Smooth muscle cell (in vitro differentiated cells): Measurements from ENCODE around the gene SPEN. TPM values are rescaled to one million over a fixed set of nuclear protein-coding genes. Genes with fewer than 3 reads are reported as not detected.

ENCODE experiments used
- DNase-seq: peaks from one replicate; lab custom pipeline; 2025; ENCODE audit not compliant: unreplicated experiment; lab: John Stamatoyannopoulos, UW
- H2AFZ ChIP-seq: fragments of 200-600 bp; sonication (generic); 2 replicates; pipeline ENCODE4 v1.6.0; 2016; ENCODE audit warnings: antibody characterized with exemption, low read depth, mild to moderate bottlenecking
- H3F3A ChIP-seq: fragments of 200-600 bp; sonication (generic); 2 replicates; pipeline ENCODE4 v1.6.0; 2017; ENCODE audit warnings: antibody characterized with exemption, low read depth
- H3K27ac ChIP-seq: fragments of 200-600 bp; sonication (generic); 2 replicates; pipeline ENCODE4 v1.5.1; 2016; ENCODE audit warnings: low read depth, mild to moderate bottlenecking
- H3K27me3 ChIP-seq: fragments of 200-600 bp; sonication (generic); 2 replicates; pipeline ENCODE4 v1.6.1; 2016; ENCODE audit warnings: low read depth, mild to moderate bottlenecking
- H3K36me3 ChIP-seq: fragments of 200-600 bp; sonication (generic); 2 replicates; pipeline ENCODE4 v1.5.1; 2016; ENCODE audit warnings: low read depth
- H3K4me1 ChIP-seq: fragments of 200-600 bp; sonication (generic); 2 replicates; pipeline ENCODE4 v1.5.1; 2016; ENCODE audit warnings: low read depth
- H3K4me2 ChIP-seq: fragments of 200-600 bp; sonication (generic); 2 replicates; pipeline ENCODE4 v1.6.0; 2016; ENCODE audit warnings: mild to moderate bottlenecking
- H3K4me3 ChIP-seq: fragments of 200-600 bp; sonication (generic); 2 replicates; pipeline ENCODE4 v1.5.1; 2016; ENCODE audit warnings: mild to moderate bottlenecking
- H3K79me2 ChIP-seq: fragments of 200-600 bp; sonication (generic); 2 replicates; pipeline ENCODE4 v1.6.0; 2016; ENCODE audit warnings: low read depth, mild to moderate bottlenecking
- H3K9ac ChIP-seq: fragments of 200-600 bp; sonication (generic); 2 replicates; pipeline ENCODE4 v1.6.0; 2016; ENCODE audit warnings: low read depth
- H3K9me3 ChIP-seq: fragments of 200-600 bp; sonication (generic); replicated peaks from 2 replicates; pipeline ENCODE4 v1.5.1; 2016; ENCODE audit warnings: low read depth
- H4K20me1 ChIP-seq: fragments of 200-600 bp; sonication (generic); 2 replicates; pipeline ENCODE4 v1.6.0; 2016; ENCODE audit warnings: low read depth
- WGBS: methylation state at CpG from one replicate; pipeline ENCODE4 v1.1.7; 2016; ENCODE audit warnings: low lambda C conversion rate; 5-methylcytosine and 5-hydroxymethylcytosine counted together
- polyA plus RNA-seq: library from polyadenylated mRNA; unstranded; fragments of >200 nt; fragmentation: Nextera tagmentation; extraction: Ambion mirVana; gene quantifications from 2 replicates; pipeline ENCODE4 v1.2.1, GENCODE V29; 2016
- total RNA-seq: library from RNA; depleted of rRNA; stranded (reverse); fragments of >200 nt; gene quantifications from 2 replicates; pipeline ENCODE4 v1.2.3, GENCODE V29; 2014
- TF ChIP-seq, protein P1 (sequence below): fragments of 200-600 bp; sonication (generic); IDR thresholded peaks from 2 replicates; pipeline ENCODE4 v1.5.1; 2017; ENCODE audit warnings: borderline replicate concordance, mild to moderate bottlenecking, antibody characterized with exemption; ENCODE audit not compliant: insufficient read depth, poor library complexity, severe bottlenecking

SPEN gene
- total and polyA plus RNA-seq, 2 experiments from 2014 or later: 10.6 to 28.7 TPM

DNA sequence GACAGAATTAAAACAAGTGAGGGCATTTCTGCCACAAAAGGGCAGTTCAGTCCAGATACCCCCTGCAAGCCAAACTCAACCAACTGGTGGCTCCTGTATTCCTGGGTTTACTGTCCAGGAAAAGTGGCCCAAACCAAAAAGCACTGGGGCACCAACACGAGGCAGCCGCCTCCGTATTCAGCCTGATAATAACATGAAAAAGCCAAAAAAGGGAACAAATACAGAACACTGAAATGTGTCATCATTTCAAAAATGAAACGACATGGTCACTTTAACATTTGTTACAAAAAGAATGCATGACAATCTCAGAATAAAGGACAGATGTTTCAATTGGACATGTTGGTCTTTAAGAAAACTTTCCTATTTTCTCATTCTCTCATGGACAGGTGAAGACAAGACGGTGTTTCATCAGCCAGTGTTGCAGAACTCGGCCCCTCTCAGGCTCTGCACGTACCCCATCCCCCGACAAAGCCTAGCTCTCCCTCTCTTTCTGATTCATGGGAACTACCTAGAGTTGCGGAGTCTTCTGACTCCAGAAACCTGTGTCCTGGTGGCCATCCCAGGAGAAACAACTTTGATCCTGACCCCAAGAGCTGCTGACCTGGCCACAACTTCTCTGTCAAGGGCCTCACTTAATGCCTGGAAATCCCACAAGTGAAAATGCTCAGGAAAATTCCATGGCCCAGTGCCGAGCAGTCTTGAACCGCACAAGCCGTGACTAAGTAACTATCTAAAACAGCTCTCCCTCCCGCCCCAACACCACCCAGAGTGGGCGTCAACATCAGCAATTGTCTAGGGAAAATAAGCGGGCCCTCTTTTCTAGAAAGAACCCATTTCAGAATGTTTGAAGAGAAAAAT, 101.3 kb downstream of the SPEN start:
- Histone ChIP-seq H4K20me1 (peaks cover 28% of the 10 kb centered on the region), H3K9ac (peak overlapping the region; percentile 99), H3K4me3 (peak overlapping the region; percentile 35), H3K79me2 (peaks cover 27% of the 10 kb centered on the region), H3K4me2 (peak overlapping the region; percentile 90), H3K36me3 (no peaks in the 10 kb centered on the region), H3F3A (peaks cover 36% of the 10 kb centered on the region), H3K4me1 (peaks cover 49% of the 10 kb centered on the region), H3K27ac (peak overlapping the region; percentile 100), H3K9me3 (no peaks in the 10 kb centered on the region), H3K27me3 (no peaks in the 10 kb centered on the region), H2AFZ (no peak overlapping the region)
- peak; percentile 70 for DNase-seq
- TF ChIP-seq, protein P1, sequence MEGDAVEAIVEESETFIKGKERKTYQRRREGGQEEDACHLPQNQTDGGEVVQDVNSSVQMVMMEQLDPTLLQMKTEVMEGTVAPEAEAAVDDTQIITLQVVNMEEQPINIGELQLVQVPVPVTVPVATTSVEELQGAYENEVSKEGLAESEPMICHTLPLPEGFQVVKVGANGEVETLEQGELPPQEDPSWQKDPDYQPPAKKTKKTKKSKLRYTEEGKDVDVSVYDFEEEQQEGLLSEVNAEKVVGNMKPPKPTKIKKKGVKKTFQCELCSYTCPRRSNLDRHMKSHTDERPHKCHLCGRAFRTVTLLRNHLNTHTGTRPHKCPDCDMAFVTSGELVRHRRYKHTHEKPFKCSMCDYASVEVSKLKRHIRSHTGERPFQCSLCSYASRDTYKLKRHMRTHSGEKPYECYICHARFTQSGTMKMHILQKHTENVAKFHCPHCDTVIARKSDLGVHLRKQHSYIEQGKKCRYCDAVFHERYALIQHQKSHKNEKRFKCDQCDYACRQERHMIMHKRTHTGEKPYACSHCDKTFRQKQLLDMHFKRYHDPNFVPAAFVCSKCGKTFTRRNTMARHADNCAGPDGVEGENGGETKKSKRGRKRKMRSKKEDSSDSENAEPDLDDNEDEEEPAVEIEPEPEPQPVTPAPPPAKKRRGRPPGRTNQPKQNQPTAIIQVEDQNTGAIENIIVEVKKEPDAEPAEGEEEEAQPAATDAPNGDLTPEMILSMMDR: no peak
- WGBS: 38% methylated on average over 15 of the region's 15 CpGs

DNA sequence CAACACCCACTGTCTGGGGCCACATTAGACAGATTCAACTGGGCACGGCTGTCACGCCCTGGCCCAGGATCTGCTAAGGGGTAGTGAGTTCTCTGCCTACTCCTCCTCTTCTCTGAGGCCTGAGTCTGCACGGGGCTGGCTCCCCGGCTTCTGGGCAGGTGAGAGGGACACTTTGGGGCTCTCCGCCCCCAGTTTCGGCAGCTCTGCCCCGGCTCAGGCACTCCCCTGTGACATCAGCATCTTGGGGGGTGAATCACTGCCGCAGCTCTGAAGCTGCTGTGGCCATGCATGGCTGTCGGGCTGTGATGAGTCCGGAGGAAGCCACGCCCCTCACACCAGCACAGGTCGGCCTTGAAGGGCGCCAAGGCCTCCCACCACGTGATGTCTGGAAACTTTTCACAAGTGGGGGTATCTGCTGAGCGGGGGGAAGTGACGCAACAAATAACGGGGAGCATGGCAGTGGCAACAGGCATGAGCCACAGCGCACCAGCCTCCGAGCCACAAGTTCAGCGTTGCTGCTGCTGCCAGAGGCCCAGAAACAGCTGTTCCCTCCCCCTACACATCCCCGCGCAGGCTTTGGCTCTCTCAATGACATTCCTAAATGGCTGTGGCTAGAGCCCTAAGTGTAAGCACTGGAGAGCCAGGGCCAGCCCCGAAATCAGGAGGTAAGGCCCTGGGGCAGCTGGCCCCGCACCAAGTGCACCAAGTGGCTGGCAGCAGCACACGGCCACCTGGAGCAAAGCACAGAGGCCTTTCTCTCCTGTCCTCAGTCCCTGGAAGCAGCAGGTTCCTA, 102.1 kb downstream of the SPEN start:
- Histone ChIP-seq H3F3A (peaks cover 43% of the 10 kb centered on the region), H2AFZ (no peak overlapping the region), H3K9me3 (no peaks in the 10 kb centered on the region), H3K36me3 (no peaks in the 10 kb centered on the region), H3K4me2 (peak overlapping the region; percentile 90), H4K20me1 (peaks cover 28% of the 10 kb centered on the region), H3K27ac (peak overlapping the region; percentile 100), H3K27me3 (no peaks in the 10 kb centered on the region), H3K4me1 (peaks cover 55% of the 10 kb centered on the region), H3K4me3 (peak overlapping the region; percentile 35), H3K9ac (peak overlapping the region; percentile 99), H3K79me2 (peaks cover 35% of the 10 kb centered on the region)
- peak; percentile 85 for DNase-seq
- 17% methylated on average over 25 of the region's 25 CpGs for WGBS
- TF ChIP-seq, protein P1: no peak

DNA sequence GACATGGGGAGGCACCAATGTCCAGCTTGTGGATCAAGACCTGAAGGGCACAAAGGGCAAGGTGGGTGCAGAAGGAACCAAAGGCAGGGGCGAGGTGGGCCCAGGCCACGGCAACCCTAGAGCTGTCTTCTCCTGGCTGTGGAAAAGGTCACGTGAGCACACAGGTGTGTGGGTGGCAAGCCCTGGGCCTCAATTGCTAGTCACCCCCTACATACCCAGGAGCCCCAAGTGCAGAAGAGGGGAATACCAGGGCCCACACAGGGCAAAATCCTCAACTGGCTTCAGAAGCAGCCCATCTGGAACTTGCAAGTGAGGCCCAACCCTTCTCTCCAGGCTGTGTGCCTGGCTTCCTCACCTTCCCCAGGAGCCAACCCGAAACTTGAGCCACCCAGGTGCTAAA, 102.8 kb downstream of the SPEN start:
- Histone ChIP-seq H3F3A (peaks cover 48% of the 10 kb centered on the region), H3K9me3 (no peaks in the 10 kb centered on the region), H3K36me3 (no peaks in the 10 kb centered on the region), H3K79me2 (peaks cover 41% of the 10 kb centered on the region), H2AFZ (no peak overlapping the region), H4K20me1 (peaks cover 28% of the 10 kb centered on the region), H3K4me3 (no peak overlapping the region), H3K4me2 (peak overlapping the region; percentile 81), H3K27me3 (no peaks in the 10 kb centered on the region), H3K4me1 (peaks cover 55% of the 10 kb centered on the region), H3K9ac (peak overlapping the region; percentile 87), H3K27ac (peak overlapping the region; percentile 100)
- no peak for DNase-seq
- 80% methylated on average over 4 of the region's 4 CpGs for WGBS
- TF ChIP-seq, protein P1: no peak
